ENCODE measurements around the gene METTL25B.

Gene METTL25B

GRCh38 chr1:156741481-156741983, 13.3 kb downstream of the METTL25B start:
- H3K4me3 ChIP-seq (ENCODE audit: low read length) = peak overlapping the region; percentile 30
- no peak for DNase-seq (ENCODE audit: low read depth)
- no peak for TF ChIP-seq CTCF (conservative IDR thresholded peaks at IDR 0.05; ENCODE audit: low read depth, low read length)

GRCh38 chr1:156742017-156742416, 13.7 kb downstream of the METTL25B start:
- no peak for DNase-seq (ENCODE audit: low read depth)
- no peak for TF ChIP-seq CTCF (conservative IDR thresholded peaks at IDR 0.05; ENCODE audit: low read depth, low read length)
- no peak overlapping the region for H3K4me3 ChIP-seq (ENCODE audit: low read length)

- no peak for TF ChIP-seq CTCF (conservative IDR thresholded peaks at IDR 0.05; ENCODE audit: low read depth, low read length)
These were observed 14.5 kb downstream of the METTL25B start for GRCh38 chr1:156742801-156743200.

GRCh38 chr1:156743367-156744302, 15.4 kb downstream of the METTL25B start:
- no peak for TF ChIP-seq CTCF (conservative IDR thresholded peaks at IDR 0.05; ENCODE audit: low read depth, low read length)
- H3K4me3 ChIP-seq (ENCODE audit: low read length) = no peak overlapping the region
- no peak for DNase-seq (ENCODE audit: low read depth)

More at GRCh38 chr1:156742801-156743200, 14.5 kb downstream of the METTL25B start:
- DNase-seq (ENCODE audit: low read depth) = no peak
- no peak overlapping the region for H3K4me3 ChIP-seq (ENCODE audit: low read length)

GRCh38 chr1:156744344-156744743, 16.1 kb downstream of the METTL25B start:
- TF ChIP-seq CTCF (conservative IDR thresholded peaks at IDR 0.05; ENCODE audit: low read depth, low read length) = no peak
- H3K4me3 ChIP-seq (ENCODE audit: low read length) = no peak overlapping the region
- DNase-seq (ENCODE audit: low read depth) = no peak

- TF ChIP-seq CTCF (conservative IDR thresholded peaks at IDR 0.05; ENCODE audit: low read depth, low read length) = no peak
- no peak for DNase-seq (ENCODE audit: low read depth)
- H3K4me3 ChIP-seq (ENCODE audit: low read length) = no peak overlapping the region
These were observed 16.6 kb downstream of the METTL25B start for GRCh38 chr1:156744786-156745419.
